Stimulated activated CD4-positive, alpha-beta T cell treated with anti-CD3 and anti-CD28 coated beads, TNF-alpha, amount 100 ng/mL, for 4 hours (primary cell): ENCODE results near the gene KCNH6.

Experiments
- DNase-seq, 3 experiments: peaks; one replicate each; pipeline ENCODE4 v3.0.0-alpha.2; 2020; ENCODE audit warnings: low read depth in 3 of 3

KCNH6 gene

DNA sequence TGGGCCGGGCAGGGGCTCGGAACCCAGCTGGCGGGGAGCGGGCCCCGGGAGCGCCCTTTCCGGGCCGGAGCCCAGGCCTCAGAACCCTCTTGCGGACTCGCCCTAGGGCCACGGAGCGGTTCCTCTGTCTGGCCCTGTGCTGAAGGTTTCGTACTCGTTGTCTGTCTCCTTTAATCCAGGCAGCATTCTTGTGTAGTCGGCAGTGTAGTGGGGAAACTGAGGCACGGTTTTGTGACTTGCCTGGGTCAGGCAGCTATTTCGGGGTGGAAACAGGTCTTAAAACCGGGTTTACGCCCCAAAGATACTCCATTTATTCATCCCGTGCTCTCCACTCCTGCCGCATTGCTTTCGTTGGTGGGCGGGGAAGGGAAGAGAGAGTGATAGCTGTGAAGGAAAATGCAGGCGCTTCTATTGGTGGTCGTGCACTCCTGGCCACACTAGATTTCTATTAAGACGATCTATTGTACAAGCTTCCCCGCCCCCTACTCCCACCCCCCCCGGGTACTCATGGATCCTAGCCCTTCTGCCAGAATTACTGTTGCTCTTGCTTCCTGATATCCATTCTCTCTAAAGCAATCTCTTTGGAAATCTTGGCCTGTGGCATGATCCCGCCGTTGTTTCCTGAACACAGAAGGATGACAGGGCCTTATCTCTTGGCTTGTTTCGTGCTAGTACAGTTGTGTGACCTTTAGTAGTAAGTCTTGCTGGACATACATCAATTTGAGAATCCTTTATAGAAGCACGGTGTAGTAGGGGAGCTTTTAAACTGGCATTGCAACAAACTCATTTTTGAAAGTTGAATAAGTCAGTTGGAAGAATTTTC is 27.9 kb downstream of the KCNH6 start:
- DNase-seq = no peak

DNA sequence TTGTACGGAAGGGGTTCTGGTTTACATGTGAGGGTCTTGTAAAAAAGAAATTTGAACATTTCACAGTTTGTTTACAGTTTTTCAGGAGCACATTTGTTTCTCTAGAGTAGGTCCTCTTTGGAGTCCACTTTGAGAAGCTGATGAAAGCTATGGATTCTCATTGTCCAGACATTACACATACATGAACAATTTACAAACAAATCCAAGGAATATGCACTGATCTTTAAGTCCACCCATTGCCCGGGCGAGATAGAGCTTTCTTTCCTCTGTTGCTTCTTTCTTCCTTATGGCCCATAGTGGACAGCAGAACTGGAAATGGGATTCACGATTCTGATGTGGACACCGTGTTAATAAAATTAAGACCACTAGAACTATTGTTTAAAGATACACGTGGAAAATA is 29.1 kb downstream of the KCNH6 start:
- no peak for DNase-seq

DNA sequence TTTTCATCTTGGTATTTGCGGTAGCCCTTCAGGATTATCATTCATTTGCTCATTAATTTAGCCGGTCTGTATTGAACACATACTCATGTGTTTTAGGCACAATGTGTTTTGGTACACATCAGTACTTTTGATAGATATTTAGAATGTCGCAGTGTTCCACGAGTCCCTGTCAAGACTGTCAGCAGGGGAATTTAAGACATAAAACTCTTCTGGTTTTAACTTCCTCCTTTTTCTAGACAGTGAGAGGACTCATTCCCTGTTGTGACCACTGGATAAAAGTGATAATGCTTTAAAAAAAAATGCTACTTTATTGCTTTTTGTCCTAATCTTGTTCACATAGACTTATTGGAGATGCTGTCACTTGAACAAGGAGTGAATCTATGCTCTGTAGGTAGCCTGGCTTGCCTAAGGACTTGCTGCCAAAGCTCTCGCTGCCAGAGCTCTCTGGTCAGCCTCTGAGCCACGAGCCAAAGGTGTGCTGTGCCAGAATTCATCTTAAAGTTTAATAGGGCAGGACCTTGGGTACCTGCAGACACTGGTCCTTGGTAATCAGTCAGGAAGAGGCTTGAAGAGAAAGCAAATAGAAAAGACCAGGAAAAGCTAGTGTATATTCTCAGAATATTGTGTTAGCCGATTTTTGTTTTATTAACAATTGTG is 32.5 kb downstream of the KCNH6 start:
- no peak for DNase-seq

DNA sequence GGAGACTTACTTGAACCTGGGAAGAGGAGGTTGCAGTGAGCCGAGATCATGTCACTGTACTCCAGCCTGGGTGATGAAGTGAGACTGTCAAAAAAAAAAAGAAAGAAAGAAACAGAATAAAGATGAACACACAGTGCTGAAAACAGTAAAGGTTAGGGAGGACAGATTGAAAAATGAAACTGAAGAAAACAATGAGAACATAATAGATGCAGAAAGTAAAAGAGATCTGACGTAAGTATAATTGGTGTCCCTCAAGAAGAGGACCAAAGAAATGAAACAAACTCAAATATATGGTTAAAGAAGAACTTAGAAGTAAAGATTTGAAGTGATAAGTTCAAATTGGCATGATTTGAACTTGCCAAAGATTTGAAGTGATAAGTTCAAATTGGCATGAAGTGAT is 34.3 kb downstream of the KCNH6 start:
- DNase-seq = no peak

DNA sequence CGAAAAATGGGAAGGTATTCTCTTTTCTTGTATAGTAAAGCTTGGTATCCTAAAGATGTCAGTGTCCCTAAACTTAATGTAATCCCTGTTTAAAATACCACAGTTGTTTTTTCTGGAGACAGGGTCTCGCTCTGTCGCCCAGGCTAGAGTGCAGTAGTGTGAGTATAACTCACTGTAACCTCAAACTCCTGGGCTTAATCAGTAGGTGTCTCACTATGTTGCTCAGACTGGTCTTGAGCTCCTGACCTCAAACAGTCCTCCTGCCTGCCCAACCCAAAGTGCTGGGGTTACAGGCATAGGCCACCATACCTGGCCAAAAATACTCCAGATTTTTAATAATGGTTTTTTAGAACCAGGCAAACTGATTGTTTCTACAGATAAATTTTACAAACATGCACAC is 35.3 kb downstream of the KCNH6 start:
- DNase-seq = no peak

DNA sequence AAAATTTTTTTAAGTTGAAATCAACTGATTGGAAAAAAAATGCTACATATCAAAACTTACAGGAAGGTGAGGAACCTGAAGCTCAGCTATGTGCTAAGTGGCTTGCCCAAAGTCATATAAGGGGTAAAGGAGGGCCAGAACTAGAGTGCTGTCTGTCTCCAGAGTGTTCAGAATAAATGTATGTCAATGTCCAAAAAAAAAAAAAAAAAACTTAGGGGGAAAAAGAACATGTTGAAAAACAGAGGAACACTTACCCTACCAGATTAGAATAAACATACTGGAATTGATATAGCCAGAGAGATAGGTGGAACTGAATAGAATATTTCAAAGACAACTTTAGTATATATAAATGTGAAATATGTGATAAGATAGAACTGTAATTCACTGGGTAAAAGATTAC is 38.7 kb downstream of the KCNH6 start:
- DNase-seq = no peak

DNA sequence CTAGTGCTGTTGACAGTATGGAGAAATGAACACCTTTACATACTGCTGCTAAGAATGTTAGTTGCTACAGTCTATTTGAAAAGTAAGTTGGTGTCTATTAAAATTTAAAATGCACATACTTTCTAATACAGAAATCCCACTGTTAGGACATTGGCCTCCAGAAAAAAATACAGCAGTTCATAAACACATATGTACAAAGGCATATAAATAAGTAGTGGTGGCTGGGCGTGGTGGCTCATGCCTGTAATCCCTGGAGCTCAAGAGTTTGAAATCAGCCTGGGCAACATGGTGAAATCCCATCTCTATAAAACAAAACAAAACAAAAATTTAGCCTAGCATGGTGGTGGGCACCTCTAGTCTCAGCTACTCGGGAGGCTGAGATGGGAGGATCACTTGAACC is 40.2 kb downstream of the KCNH6 start:
- DNase-seq = no peak

DNA sequence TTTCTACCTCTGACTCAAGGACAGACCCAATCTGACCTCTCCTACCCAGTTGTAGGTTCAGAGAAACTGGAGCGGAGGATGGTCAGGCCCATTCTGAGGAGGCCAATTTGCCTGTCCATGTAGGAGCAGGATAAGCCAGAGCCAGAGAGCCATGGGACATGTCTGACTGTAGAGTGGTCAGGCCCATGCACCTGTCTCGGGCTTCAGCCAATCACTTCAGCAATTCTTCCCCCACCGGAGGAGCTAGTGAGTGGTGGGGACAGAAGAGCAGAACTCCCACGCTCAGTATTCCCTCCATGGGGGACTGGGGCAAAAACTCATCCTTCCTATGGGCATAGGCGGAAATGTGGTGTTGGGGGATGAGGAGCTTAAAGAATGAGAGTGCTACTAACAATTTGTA is 41.4 kb downstream of the KCNH6 start:
- DNase-seq = no peak

DNA sequence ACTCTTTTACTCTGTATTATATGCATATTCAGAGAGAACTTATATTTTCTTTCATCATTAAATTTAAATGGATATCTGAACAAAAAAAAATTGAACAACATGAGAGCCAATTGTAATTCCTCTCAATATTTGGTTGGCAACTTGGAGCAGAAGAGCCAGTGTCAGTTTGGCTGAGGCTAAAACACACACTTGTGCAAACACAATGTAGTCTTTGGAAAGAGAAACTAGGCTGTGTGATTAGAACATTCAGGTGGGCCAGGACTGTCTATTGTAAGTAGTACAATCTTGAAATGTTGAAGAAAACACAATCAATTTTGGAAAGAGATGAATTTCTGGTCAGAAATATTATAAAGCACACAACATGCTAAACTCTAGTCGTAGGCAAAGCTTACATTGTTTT is 44.1 kb downstream of the KCNH6 start:
- DNase-seq = no peak

DNA sequence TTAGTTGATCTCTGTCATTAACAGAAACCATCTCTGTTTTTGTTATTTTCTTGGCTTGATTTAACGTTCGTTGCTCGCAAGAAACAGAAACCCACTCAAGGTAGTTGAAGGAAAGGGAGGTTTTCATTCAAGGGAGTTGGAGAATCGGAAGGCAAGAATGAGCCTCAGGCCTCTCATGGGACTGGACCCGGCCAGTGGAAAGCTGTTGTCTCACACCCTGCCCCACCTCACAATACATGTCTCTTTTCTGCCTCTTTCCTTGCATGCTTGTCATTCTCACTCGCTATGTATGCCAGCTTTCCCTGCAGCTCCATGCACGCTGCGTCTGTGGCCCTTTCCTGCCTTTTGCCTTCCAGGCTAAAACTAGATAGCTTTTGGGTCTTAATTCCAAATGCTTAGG is 45.4 kb downstream of the KCNH6 start:
- DNase-seq = no peak

DNA sequence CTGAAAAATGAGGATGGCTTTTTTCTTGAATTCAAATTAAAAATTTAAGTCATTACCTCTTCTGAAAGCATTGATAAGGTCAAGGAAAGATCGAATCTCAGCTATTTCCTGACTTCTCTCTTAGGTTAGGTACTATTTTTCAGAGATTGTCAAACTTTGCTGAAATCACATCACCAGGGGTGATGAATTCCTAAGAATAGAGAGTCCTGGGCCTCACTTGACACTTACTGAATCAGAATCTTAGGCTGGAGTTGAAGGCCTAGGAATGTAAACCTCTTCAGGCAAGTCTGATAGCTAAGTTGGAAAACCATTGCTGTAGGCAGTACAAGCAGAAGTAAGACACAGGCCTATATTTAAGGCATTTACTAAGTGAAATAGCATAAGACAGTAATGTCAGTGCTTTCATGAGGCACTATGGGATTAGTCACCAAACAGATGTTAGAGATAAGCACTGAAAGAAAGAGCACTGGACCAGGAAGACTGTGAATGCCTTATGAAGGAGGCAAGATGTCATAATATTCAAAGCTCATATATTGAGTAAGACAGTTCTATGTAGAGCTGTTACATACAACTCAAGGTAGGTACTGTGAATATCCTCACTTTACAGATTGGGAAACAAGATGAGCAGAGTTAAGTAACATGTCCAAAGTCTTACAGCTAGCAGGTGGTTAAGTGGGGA is 48.6 kb downstream of the KCNH6 start:
- DNase-seq = no peak

DNA sequence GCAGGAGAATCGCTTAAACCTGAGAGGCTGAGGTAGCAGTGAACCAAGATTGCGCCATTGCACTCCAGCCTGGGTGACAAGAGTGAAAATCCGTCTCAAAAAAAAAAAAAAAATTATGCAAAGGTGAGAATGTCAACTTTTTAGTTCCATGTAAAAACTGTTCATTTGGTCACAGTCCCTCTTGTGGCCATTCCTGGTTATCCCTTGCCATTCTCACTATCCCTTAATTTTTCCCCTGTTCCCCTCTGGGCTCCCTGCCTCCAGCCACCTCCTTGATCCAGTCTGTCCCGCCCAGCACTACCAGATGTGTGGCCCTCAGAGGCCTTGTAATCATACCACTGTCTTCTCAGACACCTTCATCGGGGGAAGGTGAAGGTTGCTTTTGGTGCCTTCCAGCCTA is 50.5 kb downstream of the KCNH6 start:
- no peak for DNase-seq

DNA sequence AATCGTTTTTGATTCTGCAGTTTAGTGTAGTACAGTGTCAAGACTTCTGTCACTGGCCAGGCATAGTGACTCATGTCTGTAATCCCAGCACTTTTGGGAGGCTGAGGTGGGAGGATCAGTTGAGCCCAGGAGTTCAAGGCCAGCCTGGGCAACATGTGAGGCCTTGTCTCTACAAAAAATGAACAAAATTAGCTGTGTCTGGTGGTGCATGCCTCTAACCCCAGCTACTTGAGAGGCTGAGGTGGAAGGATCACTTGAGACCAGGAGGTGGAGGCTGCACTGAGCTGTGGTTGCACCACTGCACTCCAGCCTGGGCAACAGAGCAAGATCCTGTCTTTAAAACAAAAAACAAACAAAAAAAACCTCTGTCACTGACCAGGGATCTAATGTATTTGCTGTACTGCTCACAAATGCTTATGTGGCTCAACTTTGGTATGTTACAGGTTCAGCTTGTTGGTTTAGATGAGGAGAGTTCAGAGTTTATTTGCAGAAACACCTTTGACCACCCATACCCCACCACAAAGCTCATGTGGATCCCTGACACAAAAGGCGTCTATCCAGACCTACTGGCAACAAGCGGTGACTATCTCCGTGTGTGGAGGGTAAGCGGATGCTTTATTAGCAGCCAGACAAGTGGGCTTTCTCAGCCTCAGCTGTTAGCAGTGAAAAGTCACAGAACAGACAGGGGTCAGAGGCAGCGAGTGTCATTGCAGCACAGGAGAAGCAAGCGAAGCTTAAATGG is 55.0 kb downstream of the KCNH6 start:
- no peak for DNase-seq

DNA sequence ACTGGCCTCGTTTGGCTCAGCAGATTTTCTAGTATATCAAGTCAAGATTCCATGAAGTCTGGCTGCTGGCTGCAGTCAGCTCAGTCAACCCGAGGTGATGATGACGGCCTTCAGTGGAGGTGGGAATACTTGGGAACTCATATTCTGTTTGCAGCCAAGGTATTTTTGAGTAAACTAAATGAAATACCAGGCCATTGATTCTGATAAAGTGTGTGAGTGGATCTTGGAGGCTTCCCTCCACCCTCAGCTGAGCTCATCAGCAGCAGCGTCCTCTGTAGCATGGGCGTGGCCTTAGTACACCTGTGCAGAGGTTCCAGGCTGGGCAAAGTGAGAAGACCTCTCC is 55.6 kb downstream of the KCNH6 start:
- no peak for DNase-seq

DNA sequence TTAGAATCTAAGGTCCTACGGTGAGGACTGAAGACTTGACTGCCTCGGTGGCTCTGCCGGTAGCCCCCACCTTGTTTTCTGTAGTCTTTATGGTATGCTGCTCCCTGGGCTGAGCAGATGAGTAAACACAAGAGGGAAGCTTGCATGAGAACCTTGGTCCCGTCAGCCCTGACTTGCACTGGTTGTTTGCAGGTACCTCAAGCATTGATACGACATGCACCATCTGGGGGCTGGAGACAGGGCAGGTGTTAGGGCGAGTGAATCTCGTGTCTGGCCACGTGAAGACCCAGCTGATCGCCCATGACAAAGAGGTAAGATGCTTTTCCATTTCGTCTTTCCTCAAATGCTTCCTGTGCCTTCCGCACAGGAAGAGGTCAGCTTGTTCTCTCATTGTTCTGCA is 56.5 kb downstream of the KCNH6 start:
- no peak for DNase-seq

DNA sequence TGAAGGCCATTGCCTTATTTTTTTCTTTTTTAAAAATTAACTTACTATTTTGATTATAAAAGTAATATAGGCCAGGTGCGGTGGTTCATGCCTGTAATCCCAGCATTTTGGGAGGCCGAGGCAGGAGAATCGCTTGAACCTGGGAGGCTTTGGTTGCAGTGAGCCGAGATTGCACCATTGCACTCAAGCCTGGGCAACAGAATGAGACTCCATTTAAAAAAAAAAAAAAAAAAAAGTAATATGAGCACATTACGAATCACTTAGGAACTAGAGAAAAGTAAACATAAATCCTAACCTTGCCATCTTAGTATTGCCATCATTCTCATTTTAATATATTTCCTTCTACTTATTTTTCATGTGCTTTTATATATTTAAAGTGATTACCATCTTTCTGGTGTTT is 64.6 kb downstream of the KCNH6 start:
- no peak for DNase-seq

DNA sequence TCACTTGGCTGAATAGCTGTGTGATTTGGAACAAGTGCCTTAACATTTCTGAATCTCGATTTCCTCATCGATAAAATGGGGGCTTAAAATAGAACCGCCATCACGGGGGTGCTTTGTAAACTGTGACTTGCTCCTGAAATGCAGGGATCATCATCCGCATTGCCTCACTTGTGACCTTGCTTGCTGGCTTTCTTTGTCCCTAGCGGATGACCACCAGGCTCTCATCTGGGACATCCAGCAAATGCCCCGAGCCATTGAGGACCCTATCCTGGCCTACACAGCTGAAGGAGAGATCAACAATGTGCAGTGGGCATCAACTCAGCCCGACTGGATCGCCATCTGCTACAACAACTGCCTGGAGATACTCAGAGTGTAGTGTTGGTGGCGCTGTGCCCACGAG is 65.6 kb downstream of the KCNH6 start:
- no peak for DNase-seq

DNA sequence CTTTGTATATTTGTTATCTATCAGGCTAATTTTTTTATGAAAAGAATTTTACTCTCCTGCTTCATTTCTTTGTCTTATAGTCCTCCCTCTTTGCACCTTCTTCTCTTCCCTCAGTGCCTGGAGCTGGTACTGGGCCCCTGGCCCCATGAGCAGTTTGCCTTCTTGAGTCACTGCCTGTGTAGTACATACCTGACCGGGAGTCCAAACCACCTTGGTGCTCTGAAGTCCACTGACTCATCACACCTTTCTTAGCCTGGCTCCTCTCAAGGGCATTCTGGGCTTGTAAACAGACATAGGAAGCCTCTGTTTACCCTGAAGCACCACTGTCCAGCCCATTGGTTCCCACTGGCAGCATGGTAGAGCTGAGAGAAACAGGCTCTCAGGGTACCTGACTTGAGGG is 66.5 kb downstream of the KCNH6 start:
- DNase-seq = no peak

DNA sequence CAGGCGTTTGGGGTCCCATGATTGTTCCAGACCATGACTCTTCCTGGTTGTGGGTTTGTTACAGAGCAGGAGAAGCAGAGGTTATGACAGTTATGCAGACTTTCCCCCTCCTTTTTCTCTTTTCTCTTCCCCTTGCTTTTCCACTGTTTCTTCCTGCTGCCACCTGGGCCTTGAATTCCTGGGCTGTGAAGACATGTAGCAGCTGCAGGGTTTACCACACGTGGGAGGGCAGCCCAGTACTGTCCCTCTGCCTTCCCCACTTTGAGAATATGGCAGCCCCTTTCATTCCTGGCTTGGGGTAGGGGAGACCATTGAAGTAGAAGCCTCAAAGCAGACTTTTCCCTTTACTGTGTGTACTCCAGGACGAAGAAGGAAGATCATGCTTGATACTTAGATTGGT is 69.6 kb downstream of the KCNH6 start:
- DNase-seq = no peak

DNA sequence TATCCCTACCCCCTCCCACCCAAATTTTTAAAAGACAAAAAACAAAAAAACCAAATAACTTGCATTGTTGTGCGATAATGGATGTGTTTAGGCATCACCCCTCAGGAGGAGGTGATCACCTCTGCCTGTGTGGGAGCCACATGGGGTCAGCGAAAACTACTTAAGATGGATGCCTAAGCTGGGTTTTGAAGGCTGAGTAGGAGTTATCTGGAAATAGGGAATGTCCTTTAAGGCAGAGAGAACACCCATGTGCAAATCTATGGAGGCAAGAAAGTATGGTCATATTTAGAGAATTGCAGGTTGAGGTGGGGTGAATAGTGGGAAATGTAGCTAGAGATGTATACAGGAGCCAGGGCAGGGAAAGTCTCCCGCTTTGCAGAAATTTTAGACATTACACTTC is 72.0 kb downstream of the KCNH6 start:
- DNase-seq = no peak
